Spleen (tissue), 11 donors: ENCODE measurements around the gene ERICH3. TPM values are rescaled to one million over a fixed set of nuclear protein-coding genes. Genes with fewer than 3 reads are reported as not detected.

ENCODE experiments used
- DNase-seq: peaks from one replicate; pipeline ENCODE4 v3.0.0-alpha.2; 2020
- H3K27ac ChIP-seq, 8 donors: fragments of 200-600 bp; sonication (generic) in 7 of 8; 1 replicate in 4 of 8; 2 replicates in 4 of 8; pipeline versions ENCODE4 v1.5.0 to v1.8.0; 2016 to 2021; ENCODE audit warnings: inconsistent platforms in 4 of 8, mild to moderate bottlenecking in 4 of 8, moderate library complexity in 1 of 8
- H3K27me3 ChIP-seq, 7 donors: fragments of 200-600 bp; sonication (generic) in 6 of 7; replicated peaks in 1 of 7; 1 replicate in 4 of 7; 2 replicates in 3 of 7; pipeline versions ENCODE4 v1.5.0 to v1.8.0; 2016 to 2021; ENCODE audit warnings: inconsistent platforms in 3 of 7, mild to moderate bottlenecking in 1 of 7
- H3K36me3 ChIP-seq, 6 donors: fragments of 200-600 bp; sonication (generic) in 5 of 6; 1 replicate in 4 of 6; 2 replicates in 2 of 6; pipeline versions ENCODE4 v1.5.0 to v1.8.0; 2016 to 2021; ENCODE audit warnings: inconsistent platforms in 2 of 6
- H3K4me1 ChIP-seq, 6 donors: fragments of 200-600 bp; sonication (generic) in 5 of 6; 1 replicate in 3 of 6; 2 replicates in 3 of 6; pipeline versions ENCODE4 v1.5.0 to v1.8.0; 2016 to 2021; ENCODE audit warnings: inconsistent platforms in 3 of 6
- H3K4me3 ChIP-seq, 8 donors: fragments of 200-600 bp; sonication (generic) in 7 of 8; 1 replicate in 4 of 8; 2 replicates in 4 of 8; pipeline versions ENCODE4 v1.5.0 to v1.8.0; 2016 to 2021; ENCODE audit warnings: inconsistent platforms in 4 of 8, mild to moderate bottlenecking in 4 of 8, moderate library complexity in 2 of 8
- H3K9me3 ChIP-seq, 8 donors: fragments of 200-600 bp; sonication (generic) in 7 of 8; 1 replicate in 4 of 8; 2 replicates in 4 of 8; pipeline versions ENCODE4 v1.5.0 to v1.8.0; 2016 to 2021; ENCODE audit warnings: inconsistent platforms in 4 of 8
- CTCF ChIP-seq, 11 experiments: fragments of 200-600 bp in 7 of 11; fragments of 450-650 bp in 4 of 11; sonication (generic) in 4 of 11; IDR thresholded peaks in 8 of 11; conservative IDR thresholded peaks in 3 of 11; 1 replicate in 7 of 11; 2 replicates in 4 of 11; pipeline versions ENCODE4 v1.4.0 to v1.8.0; 2016 to 2021; ENCODE audit warnings: antibody characterized with exemption in 11 of 11, inconsistent platforms in 4 of 11, mild to moderate bottlenecking in 1 of 11
- POLR2A ChIP-seq, 3 donors: fragments of 450-650 bp; IDR thresholded peaks; one replicate each; pipeline ENCODE4 v1.5.1; 2017; ENCODE audit warnings: antibody characterized with exemption in 3 of 3, mild to moderate bottlenecking in 1 of 3
- POLR2AphosphoS5 ChIP-seq, 3 donors: sonication (generic); formaldehyde crosslinking; IDR thresholded peaks; one replicate each; pipeline ENCODE4 v1.5.1; 2017; ENCODE audit warnings: antibody characterized with exemption in 3 of 3
- WGBS, 5 donors: extraction: QIAGEN DNeasy Blood & Tissue Kit in 3 of 5; methylation state at CpG; one replicate each; pipeline versions ENCODE4 v1.1.5 to v1.1.7; 2013 to 2018; 5-methylcytosine and 5-hydroxymethylcytosine counted together
- intact Hi-C: fragments of 100-400 bp; cut with DNase I; formaldehyde crosslinking; loops from one replicate; pipeline ENCODE4 v1.15.0; 2023; ENCODE audit warnings: low total_unique reads
- polyA plus RNA-seq, 3 donors: library from polyadenylated mRNA; stranded (reverse); fragments of 200-250 nt; gene quantifications; one replicate each; pipeline ENCODE4 v1.2.1, GENCODE V29; 2013
- total RNA-seq, 7 donors: library from RNA; depleted of rRNA in 3 of 7; stranded (reverse); fragments of >200 nt in 3 of 7; fragmentation: NEBNext Ultra II Directional in 4 of 7; extraction: Animal tissue kit (Norgen Biotek cat#: 25700) in 4 of 7; gene quantifications; one replicate each; pipeline versions ENCODE4 v1.1.0 to v1.2.1, GENCODE V29; 2016 to 2021
- donor health status: healthy with polysubstance abuse.
- donor health status: DM: no; HTN: no; CAD: no; lungs with moderate emphysema.
- donor health status: DM: no; HTN: no; CAD: no.
- donor health status: Bipolar disorder and iron deficiency.
- donor health status: healthy.
- donor health status: DM: no; HTN: no; CAD: no.
- donor health status: DM: yes; HTN: yes; CAD: no.

The ERICH3 gene
- total and polyA plus RNA-seq, 10 donors: 0.15 to 0.65 (median 0.35) TPM; not detected in 1

GRCh38 chr1:74549932-74550331 lies 123.7 kb downstream of the ERICH3 start:
- no peak overlapping the region for H3K27ac ChIP-seq
- H3K9me3 ChIP-seq: no peaks in the 10 kb centered on the region
- no peak overlapping the region for H3K4me3 ChIP-seq
- 88 to 96% (median 95%) methylated on average over 2 of the region's 2 CpGs for WGBS, 5 donors
- intact Hi-C loops: no loop called here
- DNase-seq: no peak
- H3K4me1 ChIP-seq: no peaks in the 10 kb centered on the region
- TF ChIP-seq CTCF (IDR thresholded peaks at IDR 0.05 in 8 of 11, conservative IDR thresholded peaks at IDR 0.05 in 3 of 11): no peak
- no peak for TF ChIP-seq POLR2AphosphoS5 (IDR thresholded peaks at IDR 0.05)
- no peak for TF ChIP-seq POLR2A (IDR thresholded peaks at IDR 0.05)
- no peaks in the 10 kb centered on the region for H3K36me3 ChIP-seq
- no peaks in the 10 kb centered on the region for H3K27me3 ChIP-seq

- WGBS, 5 donors: 71 to 82% (median 75%) methylated on average over 4 of the region's 4 CpGs
These were observed 124.4 kb downstream of the ERICH3 start for GRCh38 chr1:74548961-74549750.

GRCh38 chr1:74545821-74546220 lies 127.8 kb downstream of the ERICH3 start:
- Histone ChIP-seq H3K27me3 (no peaks in the 10 kb centered on the region), H3K4me1 (no peaks in the 10 kb centered on the region), H3K9me3 (no peaks in the 10 kb centered on the region), H3K36me3 (no peaks in the 10 kb centered on the region), H3K4me3 (no peak overlapping the region), H3K27ac (no peak overlapping the region)
- DNase-seq: no peak
- 84 to 95% (median 87%) methylated on average over 2 of the region's 2 CpGs for WGBS, 5 donors
- no peak for TF ChIP-seq CTCF (IDR thresholded peaks at IDR 0.05 in 8 of 11, conservative IDR thresholded peaks at IDR 0.05 in 3 of 11)
- no peak for TF ChIP-seq POLR2A (IDR thresholded peaks at IDR 0.05)
- TF ChIP-seq POLR2AphosphoS5 (IDR thresholded peaks at IDR 0.05): no peak
- intact Hi-C loops: no loop called here

More at GRCh38 chr1:74548961-74549750, 124.4 kb downstream of the ERICH3 start:
- Histone ChIP-seq H3K9me3 (no peaks in the 10 kb centered on the region), H3K27me3 (no peaks in the 10 kb centered on the region), H3K4me3 (no peak overlapping the region), H3K4me1 (no peaks in the 10 kb centered on the region), H3K27ac (no peak overlapping the region), H3K36me3 (no peaks in the 10 kb centered on the region)
- intact Hi-C loops: no loop called here
- no peak for DNase-seq
- TF ChIP-seq POLR2AphosphoS5 (IDR thresholded peaks at IDR 0.05) (no peak), POLR2A (IDR thresholded peaks at IDR 0.05) (no peak), CTCF (IDR thresholded peaks at IDR 0.05 in 8 of 11, conservative IDR thresholded peaks at IDR 0.05 in 3 of 11) (no peak)

- Histone ChIP-seq H3K9me3 (no peaks in the 10 kb centered on the region), H3K27me3 (no peaks in the 10 kb centered on the region), H3K36me3 (no peaks in the 10 kb centered on the region), H3K4me3 (no peak overlapping the region), H3K27ac (no peak overlapping the region), H3K4me1 (no peaks in the 10 kb centered on the region)
- intact Hi-C loops: no loop called here
- WGBS, 5 donors: 74 to 91% (median 78%) methylated on average over 3 of the region's 3 CpGs
- no peak for DNase-seq
- TF ChIP-seq POLR2A (IDR thresholded peaks at IDR 0.05): no peak
- TF ChIP-seq CTCF (IDR thresholded peaks at IDR 0.05 in 8 of 11, conservative IDR thresholded peaks at IDR 0.05 in 3 of 11): no peak
These were observed 139.4 kb downstream of the ERICH3 start for GRCh38 chr1:74534241-74534640.
